ENCODE results near the gene ALPP. TPM values are rescaled to one million over a fixed set of nuclear protein-coding genes. Genes with fewer than 3 reads are reported as not detected.

Gene ALPP
- total RNA-seq, 1 experiment from 2014 or later: 0.20 TPM

GRCh38 chr2:232350804-232351685, 27.5 kb upstream of the ALPP start:
- DNase-seq (ENCODE audit: low spot score) (peak; percentile 34), ATAC-seq (peak; percentile 62)
- Mint-ChIP-seq H3K27me3 (ENCODE audit: low read depth) (peaks cover 73% of the 10 kb centered on the region), H3K9me3 (peaks cover 9% of the 10 kb centered on the region), H3K36me3 (peaks cover 17% of the 10 kb centered on the region), H3K4me1 (no peaks in the 10 kb centered on the region), H3K27ac (no peak overlapping the region), H3K4me3 (peak overlapping the region; percentile 51)
- TF ChIP-seq E2F5 (CRISPR knock-in tag; IDR thresholded peaks at IDR 0.05): 0 out of 2 replicates have a peak, but pooled peaks have one; percentile 19
- TF ChIP-seq IRF1 (CRISPR knock-in tag; IDR thresholded peaks at IDR 0.05): no peak
- TF ChIP-seq HMGXB4 (CRISPR knock-in tag; IDR thresholded peaks at IDR 0.05): peak; percentile 59; the same call in 1 of the 2 replicates
- TF ChIP-seq JAZF1 (CRISPR knock-in tag; IDR thresholded peaks at IDR 0.05): no peak
- peak; percentile 27; the same call in 1 of the 2 replicates for TF ChIP-seq MAX (CRISPR knock-in tag; IDR thresholded peaks at IDR 0.05)
- CTCF ChIA-PET: interaction anchor here (0.7 to 3.1 kb wide), 14 partner anchors 10 to 451 kb away, joined by 3 to 29 read pairs (median 4); no protein-coding TSS in a partner anchor
- POLR2A ChIA-PET: interaction anchor here (0.5 kb wide), 1 partner anchor 47 kb away, joined by 4 read pairs; no protein-coding TSS in a partner anchor

GRCh38 chr2:232351686-232352510, 26.7 kb upstream of the ALPP start:
- DNase-seq (ENCODE audit: low spot score) (peak; percentile 32), ATAC-seq (peak; percentile 37)
- H3K4me1 Mint-ChIP-seq: no peaks in the 10 kb centered on the region
- ChIA-PET POLR2A (no interaction called here), CTCF (interaction anchor here (0.9 to 3.1 kb wide), 13 partner anchors 12 to 426 kb away, joined by 3 to 29 read pairs (median 4); partner anchors contain the start of gene NPPC)
- H3K27ac Mint-ChIP-seq: no peak overlapping the region
- H3K4me3 Mint-ChIP-seq: peak overlapping the region; percentile 51
- peaks cover 79% of the 10 kb centered on the region for H3K27me3 Mint-ChIP-seq (ENCODE audit: low read depth)
- H3K36me3 Mint-ChIP-seq: peaks cover 17% of the 10 kb centered on the region
- TF ChIP-seq ZNF232 (CRISPR knock-in tag; IDR thresholded peaks at IDR 0.05): no peak
- TF ChIP-seq E2F5 (CRISPR knock-in tag; IDR thresholded peaks at IDR 0.05): peak; percentile 32; the same call in 1 of the 2 replicates
- H3K9me3 Mint-ChIP-seq: peaks cover 15% of the 10 kb centered on the region

GRCh38 chr2:232352511-232353091, 25.9 kb upstream of the ALPP start:
- Mint-ChIP-seq H3K27ac (no peak overlapping the region), H3K4me1 (no peaks in the 10 kb centered on the region), H3K27me3 (ENCODE audit: low read depth) (peaks cover 74% of the 10 kb centered on the region), H3K4me3 (no peak overlapping the region), H3K36me3 (peaks cover 17% of the 10 kb centered on the region), H3K9me3 (peaks cover 15% of the 10 kb centered on the region)
- DNase-seq (ENCODE audit: low spot score): peak; percentile 39
- ATAC-seq: no peak; the same call in 1 of the 2 replicates
- no peak for TF ChIP-seq GABPB1 (CRISPR knock-in tag; IDR thresholded peaks at IDR 0.05)
- TF ChIP-seq ZNF263 (CRISPR knock-in tag; IDR thresholded peaks at IDR 0.05; ENCODE audit: low read depth): peak; percentile 93
- no peak for TF ChIP-seq ATF1 (CRISPR knock-in tag; IDR thresholded peaks at IDR 0.05)
- no peak for TF ChIP-seq AR (CRISPR knock-in tag; IDR thresholded peaks at IDR 0.05)
- no peak for TF ChIP-seq JUN (CRISPR knock-in tag; IDR thresholded peaks at IDR 0.05)
- no peak for TF ChIP-seq OVOL2 (CRISPR knock-in tag; IDR thresholded peaks at IDR 0.05; ENCODE audit: borderline replicate concordance)
- TF ChIP-seq E2F1 (CRISPR knock-in tag; IDR thresholded peaks at IDR 0.05): no peak
- TF ChIP-seq PREB (CRISPR knock-in tag; IDR thresholded peaks at IDR 0.05; ENCODE audit: borderline replicate concordance): no peak
- TF ChIP-seq KAT7 (CRISPR knock-in tag; IDR thresholded peaks at IDR 0.05; ENCODE audit: borderline replicate concordance): no peak
- ChIA-PET POLR2A (no interaction called here), CTCF (interaction anchor here (0.9 to 1.8 kb wide), 5 partner anchors 12 to 427 kb away, joined by 3 to 21 read pairs (median 4); partner anchors contain the start of gene NPPC)
